GM12801 (cell line): ENCODE data around the gene TRIM28.

ENCODE experiments used
- TF ChIP-seq, protein P1 (sequence below): IDR thresholded peaks from one replicate; pipeline ENCODE4 v1.5.1; 2011; ENCODE audit warnings: control low read depth; ENCODE audit not compliant: insufficient read length; ENCODE audit errors: extremely low read depth

TRIM28 gene

GRCh38 chr19:58521651-58522050 lies 22.2 kb upstream of the TRIM28 start:
- TF ChIP-seq, protein P1, sequence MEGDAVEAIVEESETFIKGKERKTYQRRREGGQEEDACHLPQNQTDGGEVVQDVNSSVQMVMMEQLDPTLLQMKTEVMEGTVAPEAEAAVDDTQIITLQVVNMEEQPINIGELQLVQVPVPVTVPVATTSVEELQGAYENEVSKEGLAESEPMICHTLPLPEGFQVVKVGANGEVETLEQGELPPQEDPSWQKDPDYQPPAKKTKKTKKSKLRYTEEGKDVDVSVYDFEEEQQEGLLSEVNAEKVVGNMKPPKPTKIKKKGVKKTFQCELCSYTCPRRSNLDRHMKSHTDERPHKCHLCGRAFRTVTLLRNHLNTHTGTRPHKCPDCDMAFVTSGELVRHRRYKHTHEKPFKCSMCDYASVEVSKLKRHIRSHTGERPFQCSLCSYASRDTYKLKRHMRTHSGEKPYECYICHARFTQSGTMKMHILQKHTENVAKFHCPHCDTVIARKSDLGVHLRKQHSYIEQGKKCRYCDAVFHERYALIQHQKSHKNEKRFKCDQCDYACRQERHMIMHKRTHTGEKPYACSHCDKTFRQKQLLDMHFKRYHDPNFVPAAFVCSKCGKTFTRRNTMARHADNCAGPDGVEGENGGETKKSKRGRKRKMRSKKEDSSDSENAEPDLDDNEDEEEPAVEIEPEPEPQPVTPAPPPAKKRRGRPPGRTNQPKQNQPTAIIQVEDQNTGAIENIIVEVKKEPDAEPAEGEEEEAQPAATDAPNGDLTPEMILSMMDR, result no peak

GRCh38 chr19:58522709-58523108 lies 21.2 kb upstream of the TRIM28 start:
- TF ChIP-seq, protein P1, result no peak

GRCh38 chr19:58529405-58529804 lies 14.5 kb upstream of the TRIM28 start:
- TF ChIP-seq, protein P1, result no peak

DNA sequence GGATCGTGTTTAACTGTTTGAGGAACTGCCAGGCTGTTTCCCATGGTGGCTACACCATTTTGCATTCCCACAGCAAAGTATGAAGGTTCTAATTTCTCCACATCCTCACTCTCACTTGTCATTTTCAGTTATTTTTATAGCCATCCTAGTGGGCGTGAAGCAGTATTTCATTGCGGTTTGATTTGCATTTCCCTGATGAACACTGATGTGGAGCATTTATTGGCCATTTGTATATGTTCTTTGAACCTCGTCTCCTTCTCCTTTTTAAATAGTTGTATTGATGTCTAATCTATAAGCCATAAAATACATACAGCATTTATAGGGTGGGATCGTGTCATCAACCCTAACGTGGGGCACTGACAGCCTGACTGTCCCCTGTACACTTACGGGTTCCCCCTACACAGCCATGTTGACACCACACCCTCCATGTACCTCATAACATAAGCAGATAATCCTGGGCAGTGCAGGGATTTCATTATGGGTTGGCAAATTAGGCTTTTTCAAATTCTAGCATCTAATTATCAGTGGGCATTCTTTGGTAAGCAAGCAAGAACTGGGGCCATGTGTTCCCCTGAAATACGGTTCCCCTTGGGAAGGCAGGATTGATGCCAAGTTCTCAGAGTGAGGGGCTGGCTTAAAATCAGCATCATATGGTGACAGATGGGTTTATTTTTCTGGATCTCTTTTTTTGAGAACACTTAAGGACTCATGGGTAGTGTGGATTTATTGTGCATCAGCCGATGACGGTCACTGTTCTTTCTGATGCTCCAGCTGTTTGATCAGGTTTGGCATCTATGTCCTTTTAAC lies 12.6 kb upstream of the TRIM28 start:
- TF ChIP-seq, protein P1, result no peak

DNA sequence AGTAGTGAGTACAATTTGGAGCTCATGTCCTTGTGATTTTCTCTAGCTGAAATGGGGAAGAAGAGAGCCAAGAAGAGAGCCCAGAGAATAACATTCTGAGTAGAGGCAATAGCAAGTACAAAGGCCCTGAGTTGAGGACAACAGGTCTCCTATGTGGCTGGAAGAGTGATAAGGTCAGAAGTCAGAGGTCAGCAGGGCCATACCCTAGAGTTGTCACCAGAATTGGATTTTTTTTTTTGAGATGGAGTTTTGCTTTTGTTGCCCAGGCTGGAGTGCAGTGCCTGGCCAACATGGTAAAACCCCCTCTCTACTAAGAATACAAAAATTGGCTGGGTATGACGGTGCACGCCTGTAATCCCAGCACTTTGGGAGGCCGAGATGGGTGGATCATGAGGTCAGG lies 8.0 kb upstream of the TRIM28 start:
- TF ChIP-seq, protein P1, result no peak

DNA sequence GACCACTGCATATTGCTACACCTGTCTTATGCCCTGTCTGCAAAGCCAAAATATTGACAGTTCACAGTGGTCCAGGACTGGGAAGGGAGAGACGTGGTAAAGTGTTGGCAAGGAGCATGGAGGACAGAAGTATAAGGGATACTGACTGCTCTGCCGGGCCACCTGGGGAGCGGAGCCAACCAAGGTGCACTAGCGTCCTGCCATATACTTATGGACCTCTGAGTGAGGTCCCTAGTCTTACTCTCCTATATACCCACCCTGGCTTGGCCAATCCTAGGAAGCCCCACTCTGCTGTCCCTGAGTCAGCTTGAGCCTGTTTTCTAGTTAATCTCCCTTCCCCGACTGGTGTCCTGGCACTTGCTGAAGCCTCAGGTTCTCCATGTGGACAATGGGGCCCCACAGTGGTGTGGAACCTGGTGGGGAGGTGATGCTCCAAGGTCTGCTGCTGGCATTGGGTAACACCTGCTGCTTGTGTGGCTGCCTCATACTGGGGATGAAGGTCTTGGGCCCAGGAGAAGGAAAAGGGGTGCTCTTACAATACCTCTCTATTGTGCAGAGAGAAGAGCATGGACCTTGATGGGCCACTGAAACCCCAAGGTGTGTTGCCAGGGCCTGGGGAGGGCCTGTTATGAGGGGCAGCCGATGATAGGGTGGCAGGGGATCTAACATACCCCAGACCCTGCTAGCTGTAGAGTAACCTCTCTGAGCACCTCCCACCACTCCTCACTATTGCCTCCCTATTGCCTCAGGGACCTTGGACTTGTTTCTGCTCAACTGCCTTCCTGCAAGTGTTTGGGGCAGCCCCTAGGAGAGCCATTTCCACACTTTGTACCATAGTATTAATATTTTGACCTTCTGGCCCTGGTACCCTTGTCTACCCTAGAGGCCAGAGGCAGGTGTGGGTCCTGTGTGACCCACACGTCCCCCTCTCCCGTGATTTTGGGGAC lies 6.7 kb upstream of the TRIM28 start:
- TF ChIP-seq, protein P1, result no peak
